ENCODE measurements around the gene NEUROD2.

- TF ChIP-seq, protein P1, sequence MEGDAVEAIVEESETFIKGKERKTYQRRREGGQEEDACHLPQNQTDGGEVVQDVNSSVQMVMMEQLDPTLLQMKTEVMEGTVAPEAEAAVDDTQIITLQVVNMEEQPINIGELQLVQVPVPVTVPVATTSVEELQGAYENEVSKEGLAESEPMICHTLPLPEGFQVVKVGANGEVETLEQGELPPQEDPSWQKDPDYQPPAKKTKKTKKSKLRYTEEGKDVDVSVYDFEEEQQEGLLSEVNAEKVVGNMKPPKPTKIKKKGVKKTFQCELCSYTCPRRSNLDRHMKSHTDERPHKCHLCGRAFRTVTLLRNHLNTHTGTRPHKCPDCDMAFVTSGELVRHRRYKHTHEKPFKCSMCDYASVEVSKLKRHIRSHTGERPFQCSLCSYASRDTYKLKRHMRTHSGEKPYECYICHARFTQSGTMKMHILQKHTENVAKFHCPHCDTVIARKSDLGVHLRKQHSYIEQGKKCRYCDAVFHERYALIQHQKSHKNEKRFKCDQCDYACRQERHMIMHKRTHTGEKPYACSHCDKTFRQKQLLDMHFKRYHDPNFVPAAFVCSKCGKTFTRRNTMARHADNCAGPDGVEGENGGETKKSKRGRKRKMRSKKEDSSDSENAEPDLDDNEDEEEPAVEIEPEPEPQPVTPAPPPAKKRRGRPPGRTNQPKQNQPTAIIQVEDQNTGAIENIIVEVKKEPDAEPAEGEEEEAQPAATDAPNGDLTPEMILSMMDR (IDR thresholded peaks at IDR 0.05), result no peak
- TF ChIP-seq PBX3 (IDR thresholded peaks at IDR 0.05) (no peak), NPAS2 (CRISPR knock-in tag; IDR thresholded peaks at IDR 0.05; ENCODE audit: borderline replicate concordance) (no peak), CEBPB (IDR thresholded peaks at IDR 0.05) (no peak), CHD2 (IDR thresholded peaks at IDR 0.05; ENCODE audit: low read length, partially characterized antibody) (no peak), RARB (CRISPR knock-in tag; IDR thresholded peaks at IDR 0.05) (no peak)
Measured at GRCh38 chr17:39633570-39634183, 26.0 kb upstream of the NEUROD2 start.
